HEK293 (cell line): ENCODE data around the gene ARID3A.
A peak's percentile ranks its signal among the peaks of the same experiment; 100 is the strongest.

Experiments used
- CTCF ChIA-PET: fragments of 350-600 bp; formaldehyde crosslinking; extraction: SDS; loops from one replicate; lab custom pipeline; 2021; ENCODE audit warnings: antibody characterized with exemption; lab: Yijun Ruan, JAX
- POLR2A ChIA-PET: fragments of 300-600 bp; formaldehyde crosslinking; extraction: SDS; loops from one replicate; lab custom pipeline; 2020; ENCODE audit warnings: antibody characterized with exemption, inconsistent platforms; lab: Yijun Ruan, JAX
- H3K27ac ChIP-seq: fragments of 200-500 bp; sonication (Bioruptor generic); 2 replicates; pipeline ENCODE4 v1.5.1; 2014; ENCODE audit warnings: low read depth, low read length, control low read depth, inconsistent platforms; ENCODE audit errors: extremely low read depth
- H3K36me3 ChIP-seq, 2 experiments: fragments of 200-500 bp in 1 of 2; sonication (Bioruptor generic) in 1 of 2; 1 replicate in 1 of 2; 2 replicates in 1 of 2; pipeline ENCODE4 v1.5.1; 2014 to 2017; ENCODE audit warnings: inconsistent platforms in 2 of 2, low read length in 2 of 2; ENCODE audit not compliant: control insufficient read depth in 2 of 2, insufficient read depth in 1 of 2
- H3K4me1 ChIP-seq: fragments of 200-500 bp; sonication (Bioruptor generic); 2 replicates; pipeline ENCODE4 v1.5.1; 2014; ENCODE audit warnings: mild to moderate bottlenecking, low read length, inconsistent platforms; ENCODE audit not compliant: control insufficient read depth, insufficient read depth
- H3K4me3 ChIP-seq: 2 replicates; pipeline ENCODE4 v1.5.1; 2011; ENCODE audit warnings: low read depth, mild to moderate bottlenecking, control low read depth, low read length, moderate library complexity
- H3K9me3 ChIP-seq: fragments of 200-500 bp; sonication (Bioruptor generic); 2 replicates; pipeline ENCODE4 v1.5.1; 2014; ENCODE audit warnings: low read depth, low read length, inconsistent platforms; ENCODE audit not compliant: control insufficient read depth, insufficient read depth
- EGR2 ChIP-seq: fragments of 450-650 bp; formaldehyde crosslinking; IDR thresholded peaks from 2 replicates; pipeline ENCODE4 v1.5.1; 2016; ENCODE audit warnings: low read depth, missing biosample characterization, missing genetic modification characterization
- FEZF1 ChIP-seq: fragments of 450-650 bp; formaldehyde crosslinking; IDR thresholded peaks from 2 replicates; pipeline ENCODE4 v1.5.1; 2016; ENCODE audit warnings: missing biosample characterization, missing genetic modification characterization
- IKZF3 ChIP-seq: fragments of 450-650 bp; IDR thresholded peaks from 2 replicates; pipeline ENCODE4 v1.5.0; 2018; ENCODE audit warnings: missing biosample characterization, mild to moderate bottlenecking, missing genetic modification characterization, moderate library complexity
- KLF7 ChIP-seq: fragments of 450-650 bp; formaldehyde crosslinking; IDR thresholded peaks from 2 replicates; pipeline ENCODE4 v1.5.1; 2016; ENCODE audit warnings: missing biosample characterization, missing genetic modification characterization, borderline replicate concordance
- KLF8 ChIP-seq: fragments of 450-650 bp; formaldehyde crosslinking; IDR thresholded peaks from 2 replicates; pipeline ENCODE4 v1.5.1; 2016; ENCODE audit warnings: missing biosample characterization, missing genetic modification characterization
- PRDM10 ChIP-seq: fragments of 450-650 bp; formaldehyde crosslinking; IDR thresholded peaks from 2 replicates; pipeline ENCODE4 v1.5.1; 2016; ENCODE audit warnings: missing biosample characterization, missing genetic modification characterization
- REPIN1 ChIP-seq: fragments of 450-650 bp; formaldehyde crosslinking; IDR thresholded peaks from 2 replicates; pipeline ENCODE4 v1.5.1; 2017; ENCODE audit warnings: missing biosample characterization, missing genetic modification characterization, low read depth
- SP2 ChIP-seq: fragments of 450-650 bp; formaldehyde crosslinking; IDR thresholded peaks from 2 replicates; pipeline ENCODE4 v1.5.1; 2016; ENCODE audit warnings: missing biosample characterization, missing genetic modification characterization
- WT1 ChIP-seq: fragments of 450-650 bp; formaldehyde crosslinking; IDR thresholded peaks from 2 replicates; pipeline ENCODE4 v1.5.1; 2016; ENCODE audit warnings: missing biosample characterization, missing genetic modification characterization
- ZBTB8A ChIP-seq: fragments of 450-650 bp; formaldehyde crosslinking; IDR thresholded peaks from 2 replicates; pipeline ENCODE4 v1.5.1; 2016; ENCODE audit warnings: missing biosample characterization, missing genetic modification characterization
- ZFP37 ChIP-seq: fragments of 450-650 bp; formaldehyde crosslinking; IDR thresholded peaks from 2 replicates; pipeline ENCODE4 v1.5.1; 2016; ENCODE audit warnings: missing biosample characterization, missing genetic modification characterization
- ZFP41 ChIP-seq: fragments of 450-650 bp; formaldehyde crosslinking; IDR thresholded peaks from 2 replicates; pipeline ENCODE4 v1.5.1; 2016; ENCODE audit warnings: missing biosample characterization, missing genetic modification characterization, borderline replicate concordance
- ZNF114 ChIP-seq: fragments of 450-650 bp; formaldehyde crosslinking; IDR thresholded peaks from 2 replicates; pipeline ENCODE4 v1.5.0; 2017; ENCODE audit warnings: missing biosample characterization, missing genetic modification characterization
- ZNF121 ChIP-seq: fragments of 450-650 bp; formaldehyde crosslinking; IDR thresholded peaks from 2 replicates; pipeline ENCODE4 v1.5.1; 2016; ENCODE audit warnings: missing biosample characterization, missing genetic modification characterization
- ZNF133 ChIP-seq: fragments of 450-650 bp; formaldehyde crosslinking; IDR thresholded peaks from 2 replicates; pipeline ENCODE4 v1.5.1; 2016; ENCODE audit warnings: missing biosample characterization, missing genetic modification characterization
- ZNF138 ChIP-seq: fragments of 450-650 bp; formaldehyde crosslinking; IDR thresholded peaks from 2 replicates; pipeline ENCODE4 v1.5.1; 2016; ENCODE audit warnings: missing biosample characterization, missing genetic modification characterization, borderline replicate concordance
- ZNF140 ChIP-seq: fragments of 450-650 bp; formaldehyde crosslinking; IDR thresholded peaks from 2 replicates; pipeline ENCODE4 v1.5.1; 2016; ENCODE audit warnings: missing biosample characterization, missing genetic modification characterization
- ZNF221 ChIP-seq: fragments of 450-650 bp; formaldehyde crosslinking; IDR thresholded peaks from 2 replicates; pipeline ENCODE4 v1.5.1; 2017; ENCODE audit warnings: missing biosample characterization, missing genetic modification characterization, borderline replicate concordance
- ZNF24 ChIP-seq: fragments of 450-650 bp; formaldehyde crosslinking; IDR thresholded peaks from 2 replicates; pipeline ENCODE4 v1.5.1; 2016; ENCODE audit warnings: missing biosample characterization, missing genetic modification characterization
- ZNF404 ChIP-seq: fragments of 450-650 bp; formaldehyde crosslinking; IDR thresholded peaks from 2 replicates; pipeline ENCODE4 v1.5.1; 2017; ENCODE audit warnings: missing biosample characterization, missing genetic modification characterization
- ZNF629 ChIP-seq: fragments of 450-650 bp; formaldehyde crosslinking; IDR thresholded peaks from 2 replicates; pipeline ENCODE4 v1.5.1; 2017; ENCODE audit warnings: missing biosample characterization, missing genetic modification characterization
- ZNF639 ChIP-seq: fragments of 450-650 bp; formaldehyde crosslinking; IDR thresholded peaks from 2 replicates; pipeline ENCODE4 v1.5.1; 2016; ENCODE audit warnings: missing biosample characterization, missing genetic modification characterization
- ZNF677 ChIP-seq: fragments of 450-650 bp; IDR thresholded peaks from 2 replicates; pipeline ENCODE4 v1.5.0; 2018; ENCODE audit warnings: missing biosample characterization, mild to moderate bottlenecking, missing genetic modification characterization, moderate library complexity
- ZNF747 ChIP-seq: fragments of 450-650 bp; formaldehyde crosslinking; IDR thresholded peaks from 2 replicates; pipeline ENCODE4 v1.5.1; 2016; ENCODE audit warnings: missing biosample characterization, missing genetic modification characterization
- ZNF792 ChIP-seq: fragments of 450-650 bp; formaldehyde crosslinking; IDR thresholded peaks from 2 replicates; pipeline ENCODE4 v1.5.1; 2016; ENCODE audit warnings: missing biosample characterization, missing genetic modification characterization
- ZNF837 ChIP-seq: fragments of 450-650 bp; formaldehyde crosslinking; IDR thresholded peaks from 2 replicates; pipeline ENCODE4 v1.5.1; 2016; ENCODE audit warnings: missing biosample characterization, missing genetic modification characterization
- TF ChIP-seq, protein P1 (sequence below): fragments of 450-650 bp; formaldehyde crosslinking; IDR thresholded peaks from 2 replicates; pipeline ENCODE4 v1.5.1; 2016; ENCODE audit warnings: missing biosample characterization, missing genetic modification characterization, borderline replicate concordance
- TF ChIP-seq, protein P2 (sequence below): fragments of 450-650 bp; formaldehyde crosslinking; IDR thresholded peaks from 2 replicates; pipeline ENCODE4 v1.5.1; 2016; ENCODE audit warnings: missing biosample characterization, missing genetic modification characterization

The ARID3A gene

GRCh38 chr19:903266-903797 lies 22.5 kb upstream of the ARID3A start:
- no peaks in the 10 kb centered on the region; the same call in 1 of the 2 replicates for H3K4me1 ChIP-seq
- H3K9me3 ChIP-seq, result no peaks in the 10 kb centered on the region
- peaks cover 0 to 10% of the 10 kb centered on the region in 2 experiments; a peak in 1 of 3 replicates for H3K36me3 ChIP-seq
- H3K4me3 ChIP-seq, result no peak overlapping the region
- CTCF ChIA-PET, result interaction anchor here (0.6 to 0.9 kb wide), 3 partner anchors 46 to 102 kb away, joined by 3 to 7 read pairs (median 3); no protein-coding TSS in a partner anchor
- no peak overlapping the region for H3K27ac ChIP-seq
- POLR2A ChIA-PET, result interaction anchor here (1.4 kb wide), 1 partner anchor 8 kb away, joined by 5 read pairs; no protein-coding TSS in a partner anchor
- no peak for TF ChIP-seq ZNF639 (tag by site-specific recombination)
- no peak for TF ChIP-seq IKZF3
- TF ChIP-seq KLF8 (tag by site-specific recombination), result no peak
- TF ChIP-seq REPIN1 (tag by site-specific recombination), result no peak
- TF ChIP-seq, protein P1, sequence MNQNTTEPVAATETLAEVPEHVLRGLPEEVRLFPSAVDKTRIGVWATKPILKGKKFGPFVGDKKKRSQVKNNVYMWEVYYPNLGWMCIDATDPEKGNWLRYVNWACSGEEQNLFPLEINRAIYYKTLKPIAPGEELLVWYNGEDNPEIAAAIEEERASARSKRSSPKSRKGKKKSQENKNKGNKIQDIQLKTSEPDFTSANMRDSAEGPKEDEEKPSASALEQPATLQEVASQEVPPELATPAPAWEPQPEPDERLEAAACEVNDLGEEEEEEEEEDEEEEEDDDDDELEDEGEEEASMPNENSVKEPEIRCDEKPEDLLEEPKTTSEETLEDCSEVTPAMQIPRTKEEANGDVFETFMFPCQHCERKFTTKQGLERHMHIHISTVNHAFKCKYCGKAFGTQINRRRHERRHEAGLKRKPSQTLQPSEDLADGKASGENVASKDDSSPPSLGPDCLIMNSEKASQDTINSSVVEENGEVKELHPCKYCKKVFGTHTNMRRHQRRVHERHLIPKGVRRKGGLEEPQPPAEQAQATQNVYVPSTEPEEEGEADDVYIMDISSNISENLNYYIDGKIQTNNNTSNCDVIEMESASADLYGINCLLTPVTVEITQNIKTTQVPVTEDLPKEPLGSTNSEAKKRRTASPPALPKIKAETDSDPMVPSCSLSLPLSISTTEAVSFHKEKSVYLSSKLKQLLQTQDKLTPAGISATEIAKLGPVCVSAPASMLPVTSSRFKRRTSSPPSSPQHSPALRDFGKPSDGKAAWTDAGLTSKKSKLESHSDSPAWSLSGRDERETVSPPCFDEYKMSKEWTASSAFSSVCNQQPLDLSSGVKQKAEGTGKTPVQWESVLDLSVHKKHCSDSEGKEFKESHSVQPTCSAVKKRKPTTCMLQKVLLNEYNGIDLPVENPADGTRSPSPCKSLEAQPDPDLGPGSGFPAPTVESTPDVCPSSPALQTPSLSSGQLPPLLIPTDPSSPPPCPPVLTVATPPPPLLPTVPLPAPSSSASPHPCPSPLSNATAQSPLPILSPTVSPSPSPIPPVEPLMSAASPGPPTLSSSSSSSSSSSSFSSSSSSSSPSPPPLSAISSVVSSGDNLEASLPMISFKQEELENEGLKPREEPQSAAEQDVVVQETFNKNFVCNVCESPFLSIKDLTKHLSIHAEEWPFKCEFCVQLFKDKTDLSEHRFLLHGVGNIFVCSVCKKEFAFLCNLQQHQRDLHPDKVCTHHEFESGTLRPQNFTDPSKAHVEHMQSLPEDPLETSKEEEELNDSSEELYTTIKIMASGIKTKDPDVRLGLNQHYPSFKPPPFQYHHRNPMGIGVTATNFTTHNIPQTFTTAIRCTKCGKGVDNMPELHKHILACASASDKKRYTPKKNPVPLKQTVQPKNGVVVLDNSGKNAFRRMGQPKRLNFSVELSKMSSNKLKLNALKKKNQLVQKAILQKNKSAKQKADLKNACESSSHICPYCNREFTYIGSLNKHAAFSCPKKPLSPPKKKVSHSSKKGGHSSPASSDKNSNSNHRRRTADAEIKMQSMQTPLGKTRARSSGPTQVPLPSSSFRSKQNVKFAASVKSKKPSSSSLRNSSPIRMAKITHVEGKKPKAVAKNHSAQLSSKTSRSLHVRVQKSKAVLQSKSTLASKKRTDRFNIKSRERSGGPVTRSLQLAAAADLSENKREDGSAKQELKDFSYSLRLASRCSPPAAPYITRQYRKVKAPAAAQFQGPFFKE (tag by site-specific recombination), result no peak
- no peak for TF ChIP-seq ZNF629 (tag by site-specific recombination)
- TF ChIP-seq, protein P2, sequence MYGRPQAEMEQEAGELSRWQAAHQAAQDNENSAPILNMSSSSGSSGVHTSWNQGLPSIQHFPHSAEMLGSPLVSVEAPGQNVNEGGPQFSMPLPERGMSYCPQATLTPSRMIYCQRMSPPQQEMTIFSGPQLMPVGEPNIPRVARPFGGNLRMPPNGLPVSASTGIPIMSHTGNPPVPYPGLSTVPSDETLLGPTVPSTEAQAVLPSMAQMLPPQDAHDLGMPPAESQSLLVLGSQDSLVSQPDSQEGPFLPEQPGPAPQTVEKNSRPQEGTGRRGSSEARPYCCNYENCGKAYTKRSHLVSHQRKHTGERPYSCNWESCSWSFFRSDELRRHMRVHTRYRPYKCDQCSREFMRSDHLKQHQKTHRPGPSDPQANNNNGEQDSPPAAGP (tag by site-specific recombination), result no peak
- no peak for TF ChIP-seq ZNF133 (tag by site-specific recombination)
- TF ChIP-seq ZNF747 (tag by site-specific recombination), result no peak
- no peak for TF ChIP-seq ZNF114 (tag by site-specific recombination)
- TF ChIP-seq ZNF837, result no peak
- TF ChIP-seq PRDM10 (tag by site-specific recombination), result peak; percentile 82
- no peak for TF ChIP-seq ZNF221 (tag by site-specific recombination)
- TF ChIP-seq ZNF121 (tag by site-specific recombination), result no peak
- TF ChIP-seq ZFP41 (tag by site-specific recombination), result no peak
- TF ChIP-seq WT1, result peak; percentile 26; the same call in 1 of the 2 replicates
- TF ChIP-seq SP2 (tag by site-specific recombination), result peak; percentile 34; the same call in 1 of the 2 replicates
- TF ChIP-seq ZNF24 (tag by site-specific recombination), result no peak
- no peak for TF ChIP-seq ZNF140 (tag by site-specific recombination)
- TF ChIP-seq ZBTB8A (tag by site-specific recombination), result peak; percentile 86
- TF ChIP-seq ZFP37 (tag by site-specific recombination), result no peak
- peak; percentile 74 for TF ChIP-seq EGR2 (tag by site-specific recombination)
- no peak for TF ChIP-seq ZNF677 (tag by site-specific recombination)
- TF ChIP-seq ZNF138, result no peak
- no peak for TF ChIP-seq FEZF1 (tag by site-specific recombination)
- peak; percentile 18; the same call in 1 of the 2 replicates for TF ChIP-seq KLF7 (tag by site-specific recombination)
- no peak for TF ChIP-seq ZNF792 (tag by site-specific recombination)
- TF ChIP-seq ZNF404 (tag by site-specific recombination), result no peak
